ENCODE results near the gene TFAP2D.

Gene TFAP2D

DNA sequence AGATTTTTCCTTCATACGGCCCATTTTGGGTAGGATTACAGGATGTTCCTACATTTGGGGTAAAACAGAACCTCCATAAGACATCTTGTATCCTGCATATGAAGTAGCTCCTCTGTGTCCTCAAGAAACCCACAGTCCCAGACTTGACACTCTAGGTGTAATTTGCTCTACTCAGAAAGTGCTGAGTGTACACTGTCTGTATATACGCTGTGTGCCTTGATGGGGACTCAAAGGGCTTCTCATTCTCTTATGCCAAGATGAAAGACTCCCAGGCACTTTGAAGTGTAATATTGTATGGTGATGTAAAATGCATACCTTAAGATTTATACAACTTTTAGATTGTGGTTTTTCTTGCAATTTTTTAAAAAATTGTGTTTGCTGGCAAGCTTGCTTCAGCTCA is 5.2 kb downstream of the TFAP2D start:
- DNase-seq (ENCODE audit: extremely low read depth in 1 of 2, low read depth in 1 of 2) = no peak

DNA sequence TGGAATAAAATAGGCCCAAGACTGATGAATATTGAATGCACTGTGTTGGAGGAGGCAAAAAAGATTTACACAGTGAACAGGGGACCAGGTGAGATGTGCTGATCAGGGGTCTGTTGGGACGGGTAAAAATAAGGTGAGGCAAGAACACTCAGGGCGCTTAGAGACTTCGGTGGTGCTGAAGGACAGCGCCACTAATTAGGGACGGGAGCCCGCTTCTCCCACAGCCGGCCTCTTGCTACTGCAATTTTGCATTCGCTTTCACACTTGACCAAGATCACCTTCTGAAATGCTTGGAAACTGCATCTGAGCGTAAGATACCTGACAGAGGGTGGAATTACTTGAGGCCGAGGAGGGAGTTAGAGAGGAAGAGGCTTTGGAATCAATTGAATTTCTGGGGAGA is 7.3 kb downstream of the TFAP2D start:
- DNase-seq (ENCODE audit: extremely low read depth in 1 of 2, low read depth in 1 of 2) = no peak

DNA sequence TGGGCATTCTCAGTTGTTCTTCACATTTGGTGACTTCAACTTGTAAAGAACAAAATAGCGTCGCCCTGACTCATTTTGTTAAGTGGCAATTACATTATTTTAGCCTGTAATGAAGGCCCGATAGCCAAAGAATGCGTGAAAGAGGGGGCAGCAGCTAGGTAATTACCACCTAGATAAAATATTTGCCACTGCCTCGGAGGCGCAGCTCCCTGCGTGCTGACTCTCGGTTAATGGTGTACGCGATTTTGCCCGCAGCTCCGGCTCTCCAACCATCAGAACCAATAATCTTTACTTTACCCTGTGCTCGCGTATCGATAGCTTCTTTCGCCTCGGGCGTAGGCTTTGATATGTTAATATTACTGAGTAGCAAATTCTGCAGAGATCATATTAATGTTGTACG is 8.7 kb downstream of the TFAP2D start:
- no peak for DNase-seq (ENCODE audit: extremely low read depth in 1 of 2, low read depth in 1 of 2)

DNA sequence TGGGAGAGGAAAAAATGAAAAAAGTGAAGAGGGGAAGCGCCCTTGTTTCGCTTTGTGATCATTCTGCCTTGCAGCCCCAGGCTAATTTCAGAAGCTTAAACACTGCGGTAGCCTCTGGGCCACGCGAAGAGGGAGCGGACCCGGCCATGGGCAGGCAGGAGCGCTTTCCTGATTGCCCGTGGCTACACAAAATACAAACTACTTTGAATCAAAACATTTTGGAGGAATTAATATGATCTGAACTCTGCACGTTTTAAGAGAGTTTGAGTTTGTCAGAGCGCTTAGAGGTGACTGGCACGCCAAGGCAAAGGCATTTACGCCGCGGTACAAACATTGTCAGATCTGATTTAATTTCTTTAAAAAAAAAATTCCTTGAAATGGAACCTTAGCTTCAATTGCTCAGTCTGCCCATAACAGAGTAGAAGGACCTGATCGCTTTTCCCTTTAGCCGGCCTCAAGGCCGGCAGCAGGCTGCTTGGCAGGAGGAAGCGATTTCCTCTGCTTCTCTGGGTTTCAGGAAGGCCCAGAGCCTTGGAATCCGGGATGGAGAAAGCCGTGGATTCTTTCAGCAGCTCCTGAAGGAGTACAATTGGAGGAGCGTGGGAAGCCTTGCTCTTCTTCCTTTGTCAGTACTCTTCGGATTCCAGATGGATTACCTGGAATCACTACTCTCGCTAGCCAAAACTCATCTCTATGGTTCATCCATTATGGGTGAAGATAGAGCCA is 9.7 kb downstream of the TFAP2D start:
- DNase-seq (ENCODE audit: extremely low read depth in 1 of 2, low read depth in 1 of 2) = no peak

DNA sequence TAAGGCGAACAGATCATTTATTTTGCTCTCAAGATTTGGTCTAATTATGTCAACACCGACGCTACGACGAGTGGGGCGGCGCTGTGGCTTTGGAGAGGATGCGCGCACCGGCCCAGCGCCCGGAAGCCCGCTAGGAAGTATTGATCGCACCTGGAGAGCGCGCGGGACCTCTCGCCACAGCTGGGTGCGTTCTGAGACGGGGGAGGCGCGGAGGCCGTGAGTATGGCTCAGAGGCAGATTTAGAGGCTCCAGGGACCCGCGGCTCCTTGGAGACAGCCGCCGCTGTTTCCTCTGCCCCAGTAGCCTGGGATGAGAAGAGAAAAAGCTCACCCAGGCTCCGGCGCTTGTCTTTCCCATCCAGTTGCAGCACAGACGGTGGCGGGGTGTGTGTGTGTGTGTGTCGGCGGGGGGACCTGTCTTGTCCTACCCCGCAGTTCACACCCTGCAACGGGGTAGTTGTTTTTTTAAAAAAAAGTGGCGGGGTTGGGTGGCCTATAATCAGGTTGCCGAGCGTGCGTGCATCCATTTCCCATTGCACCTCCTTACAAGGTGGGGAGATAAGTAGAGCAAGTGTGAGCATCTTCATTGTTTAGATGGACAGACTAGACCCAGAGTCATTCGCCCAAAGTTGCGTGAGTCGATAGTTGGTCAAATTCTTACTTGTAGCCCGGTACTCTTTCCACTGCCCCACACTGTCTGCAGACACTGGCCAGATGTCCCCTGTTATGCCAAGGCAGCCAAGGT is 11.2 kb downstream of the TFAP2D start:
- DNase-seq (ENCODE audit: extremely low read depth in 1 of 2, low read depth in 1 of 2) = no peak

DNA sequence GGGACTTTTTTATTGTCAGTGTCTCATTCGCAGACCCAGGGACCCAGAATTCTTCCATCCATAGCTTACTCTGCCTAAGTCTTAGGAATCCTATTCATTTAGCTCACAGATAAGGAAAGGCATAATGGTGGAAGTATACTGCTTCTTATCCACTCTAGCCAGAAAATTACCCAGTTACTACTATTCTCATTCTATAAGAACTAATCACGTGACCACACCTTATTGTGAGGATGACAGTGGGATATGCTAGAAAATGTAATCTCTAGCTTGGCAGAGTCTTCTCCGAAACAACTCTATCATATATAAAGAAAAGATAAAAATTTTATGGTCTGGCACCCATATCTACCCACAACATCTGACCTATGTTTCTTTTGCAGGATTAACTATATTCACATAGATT is 21.2 kb downstream of the TFAP2D start:
- no peak for DNase-seq (ENCODE audit: extremely low read depth in 1 of 2, low read depth in 1 of 2)

DNA sequence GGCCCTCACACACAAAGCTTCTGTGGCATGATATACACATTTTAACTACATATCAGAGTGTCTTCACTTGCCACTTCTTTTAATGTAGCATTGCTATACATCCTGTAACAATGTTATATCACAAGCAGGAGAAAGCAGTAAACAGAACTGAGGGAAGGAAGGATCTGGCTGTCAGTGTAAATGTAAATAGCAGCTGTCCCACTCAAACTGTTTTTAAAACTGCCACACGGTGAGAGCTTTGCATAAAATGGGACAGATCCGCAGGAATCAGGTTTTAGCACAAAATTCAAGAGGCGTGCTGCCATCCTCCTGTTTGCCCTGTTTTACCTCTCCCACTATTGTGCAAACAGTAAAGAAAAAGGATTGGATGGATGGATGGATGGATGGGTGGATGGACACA is 28.8 kb downstream of the TFAP2D start:
- DNase-seq (ENCODE audit: extremely low read depth in 1 of 2, low read depth in 1 of 2) = no peak

DNA sequence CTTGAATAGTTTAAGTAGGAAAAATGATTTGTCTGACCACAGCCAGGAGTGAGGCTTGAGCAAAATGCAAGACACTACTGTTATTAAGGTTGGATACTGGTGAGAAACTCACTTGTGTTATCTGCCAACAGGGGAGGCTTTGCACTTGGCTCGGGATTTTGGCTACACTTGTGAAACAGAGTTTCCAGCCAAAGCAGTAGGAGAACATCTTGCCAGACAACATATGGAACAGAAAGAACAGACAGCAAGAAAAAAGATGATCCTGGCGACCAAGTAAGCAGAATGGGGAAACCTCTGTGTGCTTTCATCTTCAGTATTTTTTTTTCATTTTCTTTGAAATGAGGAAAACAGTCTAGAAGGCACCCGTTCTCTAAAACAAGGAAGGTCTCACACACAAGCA is 31.6 kb downstream of the TFAP2D start:
- no peak for DNase-seq (ENCODE audit: extremely low read depth in 1 of 2, low read depth in 1 of 2)

DNA sequence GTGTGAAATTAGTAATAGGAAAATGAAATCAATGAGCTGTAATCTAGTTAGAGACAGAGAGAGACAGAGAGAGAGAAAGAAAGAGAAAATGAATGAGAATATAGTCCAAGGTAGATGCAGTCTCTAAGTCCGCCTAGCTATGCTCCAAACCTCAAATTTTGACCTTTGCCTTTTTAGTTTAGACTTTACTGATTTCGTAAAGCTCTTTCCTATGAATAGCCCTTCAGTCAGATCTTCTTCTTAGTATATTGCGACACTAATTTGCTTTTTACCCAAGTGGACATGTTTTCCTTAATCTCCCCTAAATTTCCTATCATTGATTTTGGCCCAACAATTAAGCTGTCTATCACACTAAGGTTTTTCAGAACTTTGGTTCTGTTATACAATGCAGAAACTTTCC is 49.5 kb downstream of the TFAP2D start:
- no peak for DNase-seq (ENCODE audit: extremely low read depth in 1 of 2, low read depth in 1 of 2)

DNA sequence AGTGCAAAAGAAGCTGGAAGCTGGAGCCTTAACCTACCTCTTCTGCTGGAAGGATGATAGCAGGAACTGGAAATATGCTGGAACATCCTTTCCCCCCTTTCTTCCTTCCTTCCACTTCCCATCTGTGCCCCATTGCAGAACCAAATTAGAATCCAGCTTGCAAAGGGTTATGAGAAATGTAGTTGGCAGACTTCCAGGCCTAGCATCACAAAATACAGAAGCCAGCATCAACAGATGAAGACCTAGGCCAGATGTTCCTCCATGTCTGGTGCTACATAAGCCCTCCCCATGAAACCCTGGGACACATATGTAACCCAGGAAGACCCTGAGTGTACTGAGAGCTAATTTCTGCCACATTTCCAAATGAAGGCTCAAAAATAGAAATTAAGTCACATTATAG is 65.4 kb downstream of the TFAP2D start:
- DNase-seq (ENCODE audit: extremely low read depth in 1 of 2, low read depth in 1 of 2) = no peak

DNA sequence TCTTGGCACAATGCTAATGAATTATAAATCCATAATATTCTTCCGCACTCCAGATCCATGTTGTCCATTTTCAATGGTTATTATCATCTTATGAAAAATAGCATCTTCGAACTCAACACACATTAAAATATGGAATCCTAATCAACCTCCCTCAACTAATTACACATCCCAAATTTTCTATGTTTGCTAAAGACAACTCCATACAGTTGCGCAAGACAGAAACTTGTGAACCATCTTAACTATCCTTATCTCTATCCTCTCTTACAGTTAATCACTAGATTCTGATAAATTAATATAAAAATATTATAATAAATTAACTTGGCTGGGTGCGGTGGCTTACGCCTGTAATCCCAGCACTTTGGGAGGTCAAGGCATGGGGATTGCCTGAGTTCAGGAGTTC is 67.1 kb downstream of the TFAP2D start:
- DNase-seq (ENCODE audit: extremely low read depth in 1 of 2, low read depth in 1 of 2) = no peak

DNA sequence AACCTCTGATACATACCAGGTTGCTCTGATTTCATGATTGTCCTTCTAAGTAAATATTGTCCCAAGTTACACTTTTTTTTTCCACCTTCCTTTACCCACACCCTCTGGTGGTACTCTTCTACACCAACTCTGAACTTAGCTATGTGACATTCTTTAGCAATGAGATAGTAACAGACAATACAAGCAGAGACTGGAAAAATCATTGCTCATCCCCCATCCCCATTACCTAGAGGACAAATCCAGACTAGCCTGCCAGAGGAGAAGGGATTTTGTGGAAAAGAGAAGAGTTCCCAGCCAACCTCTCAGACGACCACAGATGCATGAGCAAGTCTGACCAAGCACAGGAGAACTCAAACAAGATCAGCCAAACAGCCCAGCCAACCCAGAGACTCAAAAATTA is 72.6 kb downstream of the TFAP2D start:
- DNase-seq (ENCODE audit: extremely low read depth in 1 of 2, low read depth in 1 of 2) = no peak

DNA sequence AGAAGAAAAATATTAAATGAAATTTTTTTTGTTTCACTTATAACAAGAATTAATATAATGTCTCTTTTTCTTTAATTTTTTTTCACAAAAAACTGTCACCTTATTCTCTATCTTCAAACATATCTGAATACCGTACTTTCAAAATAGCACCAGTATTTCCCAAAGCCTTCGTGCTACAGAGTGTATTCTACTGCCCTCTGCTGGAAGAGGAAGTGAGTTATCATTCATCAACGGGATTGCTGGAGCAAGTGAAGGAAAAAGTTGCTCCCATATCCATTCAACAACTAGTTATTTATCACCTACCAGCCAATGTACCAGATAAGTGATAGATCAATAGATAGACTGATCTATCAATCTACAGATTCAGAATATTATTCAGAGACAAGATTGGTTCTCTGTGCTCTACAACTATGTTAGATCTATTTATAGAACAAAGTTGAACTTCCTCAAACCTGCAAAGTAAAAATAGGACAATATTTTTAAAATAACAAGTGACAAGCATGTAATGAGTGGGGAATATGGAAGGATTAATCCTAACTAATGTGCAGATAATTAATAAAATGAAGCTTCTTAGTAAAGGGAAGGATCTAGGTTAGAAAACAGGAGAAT is 78.7 kb downstream of the TFAP2D start:
- DNase-seq (ENCODE audit: extremely low read depth in 1 of 2, low read depth in 1 of 2) = no peak

DNA sequence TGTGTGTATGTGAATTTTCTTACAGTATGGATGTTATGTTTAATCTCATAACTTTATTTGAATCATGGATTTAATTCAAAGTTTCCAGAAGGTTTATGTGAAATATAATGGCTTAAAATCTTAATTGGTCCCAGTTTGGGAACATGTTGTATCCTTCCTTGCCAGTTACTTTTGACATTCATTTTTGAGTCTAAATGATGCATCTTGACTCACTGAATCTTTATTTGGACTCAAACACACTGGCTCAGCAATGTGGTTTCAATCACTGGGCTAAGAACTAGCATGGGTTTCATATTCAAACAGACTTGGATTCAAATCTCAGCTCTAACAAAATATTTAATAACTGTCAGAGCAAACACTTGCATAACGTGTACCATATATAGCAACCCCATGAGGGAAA is 79.4 kb downstream of the TFAP2D start:
- no peak for DNase-seq (ENCODE audit: extremely low read depth in 1 of 2, low read depth in 1 of 2)

DNA sequence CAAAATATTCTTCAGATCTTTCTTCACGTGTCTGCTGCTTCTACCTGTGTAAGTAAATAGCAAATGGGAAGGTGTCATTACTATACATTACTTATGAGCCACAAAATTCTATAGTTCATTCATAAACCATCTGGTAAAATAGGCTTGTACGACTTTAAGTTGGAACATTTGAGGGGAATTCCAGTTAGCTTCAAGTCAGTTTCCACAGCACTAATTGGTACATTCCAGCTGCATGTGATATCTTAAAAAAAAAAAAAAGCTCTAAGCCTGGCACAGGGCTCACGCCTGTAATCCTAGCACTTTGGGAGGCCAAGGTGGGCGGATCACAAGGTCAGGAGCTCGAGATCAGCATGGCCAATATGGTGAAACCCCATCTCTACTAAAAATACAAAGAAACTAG is 82.2 kb downstream of the TFAP2D start:
- DNase-seq (ENCODE audit: extremely low read depth in 1 of 2, low read depth in 1 of 2) = no peak

DNA sequence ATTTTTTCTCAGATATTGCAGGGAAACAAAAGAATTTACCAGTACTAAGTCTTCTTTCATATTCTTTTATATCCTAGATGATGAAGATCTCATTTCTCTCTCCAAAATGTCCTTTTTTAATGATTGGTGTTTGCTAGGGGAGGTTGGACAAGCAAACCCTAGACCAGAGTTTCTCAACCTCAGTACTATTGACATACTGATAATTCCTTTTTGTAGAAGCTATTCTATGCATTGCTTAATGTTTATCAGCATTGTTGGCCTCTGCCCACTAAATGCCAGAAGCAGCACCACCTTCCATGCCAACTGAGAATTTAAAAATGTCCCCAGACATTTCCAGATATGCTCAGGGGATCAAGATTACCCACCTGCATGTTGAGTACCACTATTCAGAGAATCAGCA is 91.0 kb downstream of the TFAP2D start:
- no peak for DNase-seq (ENCODE audit: extremely low read depth in 1 of 2, low read depth in 1 of 2)

DNA sequence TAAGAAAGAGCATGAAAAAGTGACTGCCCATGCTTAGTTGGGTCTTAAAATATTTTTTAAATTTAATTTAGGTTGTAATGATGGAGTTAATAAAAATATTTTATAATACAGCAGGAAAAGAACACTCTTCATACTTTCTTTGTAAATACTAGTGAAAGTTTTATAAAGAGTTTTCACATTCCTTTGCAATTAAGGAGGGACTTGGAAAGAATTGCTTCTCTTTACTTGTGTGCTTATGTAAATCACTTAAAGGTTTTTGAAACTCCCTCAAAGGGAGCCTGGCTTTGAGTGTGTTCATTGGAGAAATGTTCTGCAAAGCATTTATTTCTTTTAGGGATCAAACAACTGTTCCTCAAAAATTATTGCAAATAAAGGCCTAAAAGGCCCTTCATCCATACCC is 93.7 kb downstream of the TFAP2D start:
- DNase-seq (ENCODE audit: extremely low read depth in 1 of 2, low read depth in 1 of 2) = no peak

DNA sequence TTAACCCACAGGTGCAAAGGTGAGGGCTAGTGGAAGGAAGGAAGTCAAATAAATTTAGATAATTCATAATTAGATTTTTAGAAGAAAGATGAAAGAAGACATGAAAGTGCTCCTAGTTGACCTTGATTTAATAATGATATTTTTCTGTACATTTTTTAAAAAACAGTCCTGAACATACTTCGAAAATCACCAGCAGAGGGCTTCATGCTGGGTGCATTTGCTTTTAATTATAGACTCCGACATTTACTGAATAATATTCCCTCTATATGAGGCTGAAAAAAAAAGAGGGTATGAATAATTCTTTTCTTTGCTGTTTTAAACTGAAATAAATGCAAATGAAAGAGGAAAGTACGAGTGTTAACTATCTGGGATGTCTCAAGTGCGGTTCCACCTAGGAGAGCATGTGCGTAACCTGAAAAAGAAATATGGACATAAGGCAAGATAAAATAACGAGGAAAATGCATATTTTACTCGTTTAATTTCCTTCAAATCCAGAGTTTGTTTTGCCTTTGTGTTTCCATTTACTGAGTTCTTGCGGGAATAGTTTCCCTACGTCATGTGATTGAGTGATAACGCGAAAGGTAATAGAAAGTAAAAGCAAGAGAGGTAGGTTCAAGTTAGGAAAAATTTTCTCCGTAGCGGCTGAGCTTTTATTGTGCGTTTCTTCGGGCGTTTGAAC is 102.2 kb downstream of the TFAP2D start:
- no peak for DNase-seq (ENCODE audit: extremely low read depth in 1 of 2, low read depth in 1 of 2)

DNA sequence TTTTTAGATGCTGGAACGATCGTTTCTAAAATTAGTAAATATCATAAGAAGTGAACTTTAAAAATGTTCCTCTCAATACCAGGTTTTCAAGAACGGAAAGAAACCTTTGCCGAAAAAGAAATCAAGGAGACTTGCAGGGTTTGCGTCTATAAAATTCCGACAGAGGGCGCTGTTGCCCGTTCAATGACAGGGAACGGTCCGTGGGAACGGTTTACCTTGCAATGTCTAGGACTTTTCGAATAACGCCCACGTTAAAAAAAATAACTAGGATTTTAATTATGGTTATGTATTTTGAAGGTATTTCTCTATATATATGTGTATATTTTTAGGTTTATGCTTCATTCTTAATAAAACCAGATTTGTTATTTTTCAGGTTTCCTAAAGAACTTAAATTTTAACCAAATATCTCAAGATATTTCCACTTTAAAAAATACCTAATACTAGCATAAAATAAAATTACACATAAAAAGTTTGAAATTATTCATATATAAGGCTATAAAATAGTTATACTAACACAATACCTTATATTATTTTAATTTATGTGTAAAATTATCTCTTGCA is 102.9 kb downstream of the TFAP2D start:
- DNase-seq (ENCODE audit: extremely low read depth in 1 of 2, low read depth in 1 of 2) = peak; percentile 9 to 32

DNA sequence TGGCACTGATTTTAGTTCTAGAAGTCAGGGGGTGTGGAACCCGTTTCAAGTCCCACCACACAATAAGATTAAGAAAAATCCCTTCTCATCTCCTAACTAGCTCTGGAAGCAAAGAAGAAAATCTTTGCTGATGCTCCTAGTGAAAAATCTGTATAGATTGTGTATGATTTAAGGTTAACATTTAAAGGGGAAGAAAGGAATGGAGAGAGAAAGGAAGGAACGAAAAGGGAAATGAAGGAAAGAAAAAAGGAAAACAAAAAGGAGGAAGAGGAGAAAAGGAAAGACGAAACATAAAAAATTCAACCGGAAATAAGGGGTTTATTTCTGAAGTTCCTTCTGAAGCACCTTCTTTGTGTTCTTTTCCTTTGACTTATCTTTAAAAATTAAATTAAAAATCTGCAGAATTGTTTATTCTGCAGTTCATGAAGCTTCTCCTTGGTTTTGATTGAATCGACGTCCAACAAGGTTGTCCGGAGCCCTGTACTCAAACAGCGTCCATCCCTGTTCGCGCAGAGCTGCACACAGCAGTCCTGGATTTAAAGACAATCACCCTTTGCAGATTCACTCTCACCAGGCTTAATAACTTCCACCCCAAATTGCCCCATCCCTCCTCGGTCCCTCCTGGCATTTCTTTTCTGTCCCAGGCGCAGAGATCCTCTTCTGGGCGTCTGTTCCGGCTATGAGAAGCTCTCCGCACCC is 103.8 kb downstream of the TFAP2D start:
- no peak for DNase-seq (ENCODE audit: extremely low read depth in 1 of 2, low read depth in 1 of 2)

DNA sequence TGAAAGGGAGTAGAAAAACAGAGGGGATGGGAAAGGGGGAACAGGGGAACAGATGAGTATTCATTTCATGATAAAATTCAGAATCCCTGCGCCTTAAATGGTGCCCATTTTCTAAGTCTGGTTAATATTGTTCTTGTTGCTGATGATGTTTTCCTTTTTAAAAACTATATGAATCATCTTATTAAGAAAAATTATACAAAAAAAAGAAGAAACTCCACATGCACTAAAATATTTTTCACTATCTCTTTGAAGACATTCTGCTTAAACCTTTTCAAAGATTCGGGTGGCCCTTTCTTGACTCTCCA is 104.3 kb downstream of the TFAP2D start:
- DNase-seq (ENCODE audit: extremely low read depth in 1 of 2, low read depth in 1 of 2) = no peak

Data from stimulated activated CD8-positive, alpha-beta memory T cell treated with anti-CD3 and anti-CD28 coated beads, Interleukin-7, amount 100 ng/mL, for 48 hours (primary cell).